ENCODE results near the gene CCDC9B.

- no peak for TF ChIP-seq CTCF (IDR thresholded peaks at IDR 0.05)
- no peak for TF ChIP-seq POLR2A (IDR thresholded peaks at IDR 0.05)
Measured at GRCh38 chr15:40305281-40305680, 35.5 kb downstream of the CCDC9B start.

Measured in esophagus squamous epithelium (tissue), 4 donors.